ENCODE measurements around the gene GLT8D2. TPM values are rescaled to one million over a fixed set of nuclear protein-coding genes. Genes with fewer than 3 reads are reported as not detected.

The GLT8D2 gene
- total RNA-seq, 1 experiment from 2014 or later = 3.8 TPM

DNA sequence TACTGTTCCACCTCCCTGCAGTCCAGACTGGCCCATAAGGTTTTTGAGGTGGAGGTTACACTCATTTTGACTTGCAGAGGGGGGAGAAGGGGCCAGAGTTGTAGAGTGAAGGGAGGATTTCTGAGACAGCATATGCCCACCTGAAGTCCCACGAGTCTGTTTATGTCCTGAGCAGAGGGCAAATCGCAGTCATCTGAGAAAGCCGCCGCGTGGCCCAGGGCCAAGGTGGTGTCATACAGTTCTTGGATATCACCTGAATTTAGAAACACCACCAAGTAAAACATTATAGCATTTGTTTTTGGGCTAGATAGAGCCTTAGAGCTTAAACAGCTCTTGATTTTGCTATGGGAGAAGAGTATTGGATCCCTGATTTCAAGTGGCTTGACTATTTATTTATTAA lies 53.4 kb downstream of the GLT8D2 start:
- Mint-ChIP-seq H3K4me3 (no peak overlapping the region), H3K9me3 (no peaks in the 10 kb centered on the region), H3K36me3 (ENCODE audit: insufficient read depth in 1 of 3, low read depth in 3 of 3) (no peaks in the 10 kb centered on the region), H3K27me3 (ENCODE audit: low read depth) (no peaks in the 10 kb centered on the region; the same call in 1 of the 2 replicates), H3K27ac (no peak overlapping the region), H3K4me1 (peaks cover 0 to 2% of the 10 kb centered on the region in 2 experiments; a peak in 1 of 4 replicates)
- Histone ChIP-seq H4K5ac (ENCODE audit: insufficient read length, low read depth, low read length) (no peak overlapping the region), H4K91ac (ENCODE audit: insufficient read length, low read depth, low read length) (no peak overlapping the region), H3K23ac (ENCODE audit: insufficient read length, low read depth, low read length) (no peak overlapping the region), H3K18ac (ENCODE audit: insufficient read length, low read depth, low read length) (no peak overlapping the region), H4K20me1 (ENCODE audit: control insufficient read depth, insufficient read depth, insufficient read length) (no peaks in the 10 kb centered on the region), H2BK5ac (ENCODE audit: insufficient read length, low read length) (no peak overlapping the region), H2AK5ac (ENCODE audit: insufficient read length, low read length) (no peak overlapping the region), H2AFZ (ENCODE audit: low read length) (no peak overlapping the region), H2BK15ac (ENCODE audit: low read depth, low read length) (no peak overlapping the region), H4K8ac (replicated peaks; ENCODE audit: insufficient read length, low read depth, low read length) (no peak overlapping the region), H3T11ph (ENCODE audit: low read length) (no peak overlapping the region), H3K9me3 (ENCODE audit: control insufficient read depth, low read depth, low read length) (no peaks in the 10 kb centered on the region), H3K27me3 (ENCODE audit: insufficient read depth, low read length) (no peaks in the 10 kb centered on the region), H3K56ac (ENCODE audit: insufficient read length, low read depth, low read length) (no peak overlapping the region), H3K27ac (ENCODE audit: insufficient read length, low read depth, low read length) (no peak overlapping the region), H3K14ac (ENCODE audit: insufficient read depth, low read length) (no peak overlapping the region), H3K79me1 (ENCODE audit: insufficient read depth, low read depth, low read length, poor library complexity, severe bottlenecking) (no peaks in the 10 kb centered on the region), H2BK12ac (ENCODE audit: insufficient read length, low read depth, low read length) (no peak overlapping the region), H2BK120ac (ENCODE audit: low read depth, low read length, poor library complexity, severe bottlenecking) (no peak overlapping the region), H3K4me2 (ENCODE audit: insufficient read depth, insufficient read length, low read length) (no peak overlapping the region), H3K9ac (ENCODE audit: extremely low read depth, insufficient read length, low read length) (no peak overlapping the region), H3K23me2 (ENCODE audit: insufficient read length, low read depth, low read length, poor library complexity, severe bottlenecking) (no peaks in the 10 kb centered on the region), H3K4ac (ENCODE audit: low read depth, low read length) (no peak overlapping the region), H2BK20ac (ENCODE audit: low read depth, low read length, poor library complexity, severe bottlenecking) (no peak overlapping the region), H3K79me2 (ENCODE audit: insufficient read depth, low read length) (no peaks in the 10 kb centered on the region), H3K4me1 (ENCODE audit: insufficient read depth, low read length) (no peaks in the 10 kb centered on the region)
- no CpG with 5 or more reads among the region's 5 CpGs for WGBS (ENCODE audit: extremely low coverage, insufficient read length, low lambda C conversion rate)
- DNase-seq = no peak
- TF ChIP-seq, protein P1, sequence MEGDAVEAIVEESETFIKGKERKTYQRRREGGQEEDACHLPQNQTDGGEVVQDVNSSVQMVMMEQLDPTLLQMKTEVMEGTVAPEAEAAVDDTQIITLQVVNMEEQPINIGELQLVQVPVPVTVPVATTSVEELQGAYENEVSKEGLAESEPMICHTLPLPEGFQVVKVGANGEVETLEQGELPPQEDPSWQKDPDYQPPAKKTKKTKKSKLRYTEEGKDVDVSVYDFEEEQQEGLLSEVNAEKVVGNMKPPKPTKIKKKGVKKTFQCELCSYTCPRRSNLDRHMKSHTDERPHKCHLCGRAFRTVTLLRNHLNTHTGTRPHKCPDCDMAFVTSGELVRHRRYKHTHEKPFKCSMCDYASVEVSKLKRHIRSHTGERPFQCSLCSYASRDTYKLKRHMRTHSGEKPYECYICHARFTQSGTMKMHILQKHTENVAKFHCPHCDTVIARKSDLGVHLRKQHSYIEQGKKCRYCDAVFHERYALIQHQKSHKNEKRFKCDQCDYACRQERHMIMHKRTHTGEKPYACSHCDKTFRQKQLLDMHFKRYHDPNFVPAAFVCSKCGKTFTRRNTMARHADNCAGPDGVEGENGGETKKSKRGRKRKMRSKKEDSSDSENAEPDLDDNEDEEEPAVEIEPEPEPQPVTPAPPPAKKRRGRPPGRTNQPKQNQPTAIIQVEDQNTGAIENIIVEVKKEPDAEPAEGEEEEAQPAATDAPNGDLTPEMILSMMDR (conservative IDR thresholded peaks at IDR 0.05) = no peak

Measured in H9 (cell line).